Mammary epithelial cell (primary cell): ENCODE results near the gene PCED1A.

Source experiments
- EZH2 ChIP-seq: IDR thresholded peaks from 2 replicates; pipeline ENCODE4 v1.6.1; 2012; ENCODE audit warnings: low read length, inconsistent platforms, borderline replicate concordance
- TF ChIP-seq, protein P1 (sequence below), 2 donors: IDR thresholded peaks in 1 of 2; conservative IDR thresholded peaks in 1 of 2; 2 replicates each; pipeline ENCODE4 v1.5.1; 2011 to 2012; ENCODE audit warnings: inconsistent platforms in 2 of 2, low read length in 2 of 2, mild to moderate bottlenecking in 2 of 2, control low read depth in 1 of 2, low read depth in 1 of 2; ENCODE audit not compliant: insufficient read depth in 1 of 2; ENCODE audit errors: extremely low read depth in 1 of 2

GRCh38 chr20:2817341-2817726, 23.1 kb downstream of the PCED1A start:
- TF ChIP-seq, protein P1, sequence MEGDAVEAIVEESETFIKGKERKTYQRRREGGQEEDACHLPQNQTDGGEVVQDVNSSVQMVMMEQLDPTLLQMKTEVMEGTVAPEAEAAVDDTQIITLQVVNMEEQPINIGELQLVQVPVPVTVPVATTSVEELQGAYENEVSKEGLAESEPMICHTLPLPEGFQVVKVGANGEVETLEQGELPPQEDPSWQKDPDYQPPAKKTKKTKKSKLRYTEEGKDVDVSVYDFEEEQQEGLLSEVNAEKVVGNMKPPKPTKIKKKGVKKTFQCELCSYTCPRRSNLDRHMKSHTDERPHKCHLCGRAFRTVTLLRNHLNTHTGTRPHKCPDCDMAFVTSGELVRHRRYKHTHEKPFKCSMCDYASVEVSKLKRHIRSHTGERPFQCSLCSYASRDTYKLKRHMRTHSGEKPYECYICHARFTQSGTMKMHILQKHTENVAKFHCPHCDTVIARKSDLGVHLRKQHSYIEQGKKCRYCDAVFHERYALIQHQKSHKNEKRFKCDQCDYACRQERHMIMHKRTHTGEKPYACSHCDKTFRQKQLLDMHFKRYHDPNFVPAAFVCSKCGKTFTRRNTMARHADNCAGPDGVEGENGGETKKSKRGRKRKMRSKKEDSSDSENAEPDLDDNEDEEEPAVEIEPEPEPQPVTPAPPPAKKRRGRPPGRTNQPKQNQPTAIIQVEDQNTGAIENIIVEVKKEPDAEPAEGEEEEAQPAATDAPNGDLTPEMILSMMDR (conservative IDR thresholded peaks at IDR 0.05 in 1 of 2, IDR thresholded peaks at IDR 0.05 in 1 of 2; ENCODE audit: extremely low read depth in 1 of 2, insufficient read depth in 1 of 2, low read depth in 1 of 2, low read length in 2 of 2) = no peak
- no peak for TF ChIP-seq EZH2
